Tibial nerve (tissue), 4 donors: ENCODE results near the gene TRIM64C. TPM values are rescaled to one million over a fixed set of nuclear protein-coding genes. Genes with fewer than 3 reads are reported as not detected.
"Not testable (repeated sequence)": the region's sequence is repeated elsewhere in the genome, so short reads cannot be mapped to it uniquely, and the experiment has no call there.

Experiments
- DNase-seq, 2 donors: peaks; one replicate each; pipeline ENCODE4 v3.0.0-alpha.2; 2019; ENCODE audit warnings: low spot score in 2 of 2
- H3K27ac ChIP-seq, 4 donors: fragments of 200-600 bp; sonication (generic) in 3 of 4; one replicate each; pipeline ENCODE4 v1.5.1; 2017 to 2019; ENCODE audit warnings: mild to moderate bottlenecking in 1 of 4
- H3K27me3 ChIP-seq, 2 donors: fragments of 200-600 bp; sonication (generic) in 1 of 2; one replicate each; pipeline versions ENCODE4 v1.5.1 to v1.6.0; 2017 to 2019
- H3K36me3 ChIP-seq, 3 donors: fragments of 200-600 bp; sonication (generic); one replicate each; pipeline ENCODE4 v1.5.1; 2018 to 2019
- H3K4me1 ChIP-seq, 4 donors: fragments of 200-600 bp; sonication (generic) in 3 of 4; one replicate each; pipeline ENCODE4 v1.5.1; 2017 to 2019
- H3K4me3 ChIP-seq, 4 donors: fragments of 200-600 bp; sonication (generic) in 3 of 4; one replicate each; pipeline ENCODE4 v1.5.1; 2017 to 2019; ENCODE audit warnings: mild to moderate bottlenecking in 1 of 4, moderate library complexity in 1 of 4
- H3K9me3 ChIP-seq, 4 donors: fragments of 200-600 bp; sonication (generic) in 3 of 4; one replicate each; pipeline ENCODE4 v1.5.1; 2017 to 2019
- WGBS, 2 donors: methylation state at CpG; one replicate each; pipeline ENCODE4 v1.1.5; 2018; 5-methylcytosine and 5-hydroxymethylcytosine counted together
- small RNA-seq: library from RNA; depleted of rRNA; stranded (forward); fragments of <200 nt; gene quantifications from one replicate; pipeline ENCODE3, GENCODE V24; 2016
- total RNA-seq, 4 donors: library from RNA; depleted of rRNA; stranded (reverse); fragments of >200 nt; gene quantifications; one replicate each; pipeline ENCODE4 v1.1.0, GENCODE V29; 2016

The TRIM64C gene
- total RNA-seq = not detected

- not testable (repeated sequence) for DNase-seq, H3K27me3 ChIP-seq, H3K4me1 ChIP-seq, H3K27ac ChIP-seq, H3K4me3 ChIP-seq, H3K9me3 ChIP-seq, H3K36me3 ChIP-seq
- WGBS, 2 donors = 81 to 83% methylated on average over 5 of the region's 5 CpGs
Measured at GRCh38 chr11:49059012-49059411, at the start of gene TRIM64C. Gene TRIM64C (minus strand): TSS chr11:49059112. CDS start chr11:49059112, 0 bp downstream.

GRCh38 chr11:49102356-49102755 is 43.4 kb upstream of the TRIM64C start:
- not testable (repeated sequence) for H3K27me3 ChIP-seq, H3K9me3 ChIP-seq, H3K4me3 ChIP-seq, DNase-seq, H3K4me1 ChIP-seq, H3K27ac ChIP-seq, H3K36me3 ChIP-seq
- WGBS, 2 donors = 87 to 92% methylated on average over 23 to 24 of the region's 24 CpGs

GRCh38 chr11:49069897-49070296 is 11.0 kb upstream of the TRIM64C start:
- 67 to 70% methylated on average over 5 of the region's 5 CpGs for WGBS, 2 donors
- DNase-seq, H3K36me3 ChIP-seq, H3K4me3 ChIP-seq, H3K27me3 ChIP-seq, H3K4me1 ChIP-seq, H3K9me3 ChIP-seq, H3K27ac ChIP-seq: not testable (repeated sequence)

- not testable (repeated sequence) for H3K4me3 ChIP-seq, H3K4me1 ChIP-seq, DNase-seq, H3K27ac ChIP-seq, H3K36me3 ChIP-seq, H3K27me3 ChIP-seq
- WGBS, 2 donors = 67 to 69% methylated on average over 8 to 37 of the region's 38 CpGs
- peaks cover 0 to 13% (median 0%) of the 10 kb centered on the region in 4 donors for H3K9me3 ChIP-seq
Measured at GRCh38 chr11:49049821-49050220, 9.1 kb downstream of the TRIM64C start.

GRCh38 chr11:49048229-49048628 is 10.7 kb downstream of the TRIM64C start:
- H3K27me3 ChIP-seq, DNase-seq, H3K4me3 ChIP-seq, H3K36me3 ChIP-seq, H3K4me1 ChIP-seq, H3K27ac ChIP-seq: not testable (repeated sequence)
- WGBS, 2 donors = 57 to 59% methylated on average over 16 to 23 of the region's 28 CpGs
- peaks cover 0 to 13% (median 0%) of the 10 kb centered on the region in 4 donors for H3K9me3 ChIP-seq

- 22 to 26% methylated on average over 2 of the region's 2 CpGs for WGBS, 2 donors
- not testable (repeated sequence) for H3K36me3 ChIP-seq, H3K4me1 ChIP-seq, H3K27ac ChIP-seq, H3K4me3 ChIP-seq, H3K9me3 ChIP-seq, DNase-seq, H3K27me3 ChIP-seq
Measured at GRCh38 chr11:49028523-49028922, 30.4 kb downstream of the TRIM64C start, which contains the start of gene TRIM49B. Gene TRIM49B (plus strand): TSS chr11:49028823. CDS start chr11:49031600, 2,777 bp downstream.

Small RNA genes within 50 kb of the gene (small RNA-seq; reads per million reads assigned to genes)
- gene AC084851.1 = not detected

Other genes with a start within 250 kb of the TRIM64C start
- not detected for gene TRIM51G, start 75.2 kb downstream of the TRIM64C start, total RNA-seq
- under 1 TPM in 1 of 4 donors, not detected in 3; 0.60 TPM for gene TRIM49B, start 30.3 kb downstream of the TRIM64C start, total RNA-seq
- gene FOLH1, start 149.5 kb upstream of the TRIM64C start, total RNA-seq = 10 to 100 TPM in 3 of 4 donors, 1 to 10 TPM in 1; 7.2 to 23.4 (median 11.8) TPM